ENCODE measurements around the gene CADPS2. TPM values are rescaled to one million over a fixed set of nuclear protein-coding genes. Genes with fewer than 3 reads are reported as not detected.

Gene CADPS2
- total and polyA plus RNA-seq, 12 donors: 14.6 to 103 (median 39.4) TPM

DNA sequence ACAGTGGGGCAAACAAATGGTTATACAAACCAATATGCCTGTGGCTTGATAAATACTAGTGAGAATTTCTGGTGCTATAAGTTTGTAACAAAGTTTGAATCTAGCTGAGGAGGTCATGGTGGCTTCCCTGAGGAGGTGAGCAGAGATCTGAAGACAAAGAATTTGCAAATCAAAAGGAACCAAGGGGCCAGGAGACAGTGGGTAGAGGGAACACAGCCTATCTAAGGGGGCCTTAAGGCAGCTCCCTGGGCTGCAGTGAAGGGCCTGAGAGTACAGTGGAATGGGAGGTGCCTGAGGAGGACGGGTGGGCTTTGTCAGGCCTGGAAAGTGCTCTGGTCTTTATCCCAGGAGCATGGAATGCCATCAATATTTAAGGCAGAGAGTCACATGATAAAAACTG, 209.1 kb downstream of the CADPS2 start:
- no peaks in the 10 kb centered on the region for H3K9me3 ChIP-seq (replicated peaks in 1 of 3)
- 79 to 89% (median 84%) methylated on average over 1 of the region's 1 CpG for WGBS, 4 donors
- intact Hi-C loops (cut with DNase I): no loop called here
- H3K27ac ChIP-seq: no peak overlapping the region
- no peaks in the 10 kb centered on the region for H3K27me3 ChIP-seq
- no peak overlapping the region for H3K4me3 ChIP-seq
- DNase-seq: no peak
- H3K4me1 ChIP-seq (replicated peaks in 1 of 2): peaks cover 0 to 9% of the 10 kb centered on the region in 2 donors
- H3K36me3 ChIP-seq (replicated peaks in 1 of 2): no peaks in the 10 kb centered on the region
- TF ChIP-seq, protein P1, sequence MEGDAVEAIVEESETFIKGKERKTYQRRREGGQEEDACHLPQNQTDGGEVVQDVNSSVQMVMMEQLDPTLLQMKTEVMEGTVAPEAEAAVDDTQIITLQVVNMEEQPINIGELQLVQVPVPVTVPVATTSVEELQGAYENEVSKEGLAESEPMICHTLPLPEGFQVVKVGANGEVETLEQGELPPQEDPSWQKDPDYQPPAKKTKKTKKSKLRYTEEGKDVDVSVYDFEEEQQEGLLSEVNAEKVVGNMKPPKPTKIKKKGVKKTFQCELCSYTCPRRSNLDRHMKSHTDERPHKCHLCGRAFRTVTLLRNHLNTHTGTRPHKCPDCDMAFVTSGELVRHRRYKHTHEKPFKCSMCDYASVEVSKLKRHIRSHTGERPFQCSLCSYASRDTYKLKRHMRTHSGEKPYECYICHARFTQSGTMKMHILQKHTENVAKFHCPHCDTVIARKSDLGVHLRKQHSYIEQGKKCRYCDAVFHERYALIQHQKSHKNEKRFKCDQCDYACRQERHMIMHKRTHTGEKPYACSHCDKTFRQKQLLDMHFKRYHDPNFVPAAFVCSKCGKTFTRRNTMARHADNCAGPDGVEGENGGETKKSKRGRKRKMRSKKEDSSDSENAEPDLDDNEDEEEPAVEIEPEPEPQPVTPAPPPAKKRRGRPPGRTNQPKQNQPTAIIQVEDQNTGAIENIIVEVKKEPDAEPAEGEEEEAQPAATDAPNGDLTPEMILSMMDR (IDR thresholded peaks at IDR 0.05): no peak
- no peak for TF ChIP-seq POLR2A (IDR thresholded peaks at IDR 0.05)

DNA sequence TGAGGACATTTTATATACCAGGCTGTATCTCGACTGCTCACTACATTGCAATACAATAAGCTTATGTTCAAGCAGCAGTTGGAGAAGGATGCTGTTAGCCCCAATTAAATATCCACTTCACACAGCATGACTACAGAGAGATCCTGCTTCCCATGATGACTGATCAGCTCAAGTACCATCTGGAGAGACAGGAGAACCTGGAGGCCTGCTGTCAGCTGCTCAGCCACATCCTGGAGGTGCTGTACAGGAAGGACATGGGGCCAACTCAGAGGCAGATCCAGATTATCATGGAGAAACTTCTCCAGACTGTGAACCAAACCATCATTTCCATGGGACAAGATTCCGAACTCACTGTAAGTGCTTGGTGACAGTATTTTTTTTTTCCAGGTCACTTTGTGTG, 209.8 kb downstream of the CADPS2 start:
- Histone ChIP-seq H3K27ac (no peak overlapping the region), H3K36me3 (replicated peaks in 1 of 2) (no peaks in the 10 kb centered on the region), H3K9me3 (replicated peaks in 1 of 3) (no peaks in the 10 kb centered on the region), H3K4me1 (replicated peaks in 1 of 2) (peaks cover 0 to 9% of the 10 kb centered on the region in 2 donors), H3K4me3 (no peak overlapping the region), H3K27me3 (no peaks in the 10 kb centered on the region)
- TF ChIP-seq, protein P1 (IDR thresholded peaks at IDR 0.05): no peak
- TF ChIP-seq POLR2A (IDR thresholded peaks at IDR 0.05): no peak
- DNase-seq: no peak
- intact Hi-C loops (cut with DNase I): no loop called here
- 82 to 89% (median 88%) methylated on average over 2 of the region's 2 CpGs for WGBS, 4 donors

DNA sequence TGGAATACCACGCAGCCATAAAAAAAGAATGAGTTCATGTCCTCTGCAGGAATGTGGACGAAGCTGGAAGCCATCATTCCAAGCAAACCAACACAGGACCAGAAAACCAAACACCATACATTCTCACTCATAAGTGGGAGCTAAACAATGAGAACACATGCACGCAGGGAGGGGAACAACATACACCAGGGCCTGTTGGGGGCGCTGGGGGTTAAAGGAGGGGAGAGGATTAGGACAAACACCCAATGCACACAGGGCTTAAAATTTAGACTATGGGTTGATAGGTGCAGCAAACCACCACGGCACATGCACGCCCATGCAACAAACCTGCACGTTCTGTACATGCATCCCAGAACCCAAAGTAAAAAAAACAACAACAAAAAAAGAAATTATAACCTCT, 210.6 kb downstream of the CADPS2 start:
- Histone ChIP-seq H3K27ac (no peak overlapping the region), H3K27me3 (no peaks in the 10 kb centered on the region), H3K9me3 (replicated peaks in 1 of 3) (no peaks in the 10 kb centered on the region), H3K36me3 (replicated peaks in 1 of 2) (no peaks in the 10 kb centered on the region), H3K4me1 (replicated peaks in 1 of 2) (peaks cover 0 to 9% of the 10 kb centered on the region in 2 donors), H3K4me3 (no peak overlapping the region)
- no peak for TF ChIP-seq POLR2A (IDR thresholded peaks at IDR 0.05)
- TF ChIP-seq, protein P1 (IDR thresholded peaks at IDR 0.05): no peak
- intact Hi-C loops (cut with DNase I): no loop called here
- no peak for DNase-seq
- 92 to 97% (median 96%) methylated on average over 7 of the region's 7 CpGs for WGBS, 4 donors

DNA sequence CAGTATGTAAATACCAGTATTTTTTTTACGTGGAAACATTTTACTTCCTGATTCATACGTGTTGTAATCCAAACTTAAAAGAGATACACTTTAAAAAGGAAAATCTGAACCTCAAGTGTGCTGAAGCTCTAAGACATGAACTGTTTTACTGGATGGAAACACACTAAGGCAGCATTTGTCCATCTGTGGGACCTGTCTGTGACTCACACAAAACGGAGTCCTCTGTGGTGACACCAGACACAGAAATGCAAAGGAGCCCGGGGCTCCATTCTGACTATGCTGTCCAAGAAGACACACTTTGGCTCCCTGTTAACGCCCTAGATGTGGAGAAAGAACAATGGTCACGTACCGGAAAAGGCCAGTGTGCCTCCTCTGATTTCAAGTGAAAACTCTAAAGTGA, 211.2 kb downstream of the CADPS2 start:
- Histone ChIP-seq H3K4me3 (peak overlapping the region in 1 of 4 donors; percentile 6), H3K9me3 (replicated peaks in 1 of 3) (no peaks in the 10 kb centered on the region), H3K4me1 (replicated peaks in 1 of 2) (peaks cover 0 to 9% of the 10 kb centered on the region in 2 donors), H3K36me3 (replicated peaks in 1 of 2) (no peaks in the 10 kb centered on the region), H3K27me3 (no peaks in the 10 kb centered on the region), H3K27ac (peak overlapping the region in 1 of 5 donors; percentile 14)
- intact Hi-C loops (cut with DNase I): no loop called here
- peak in 4 of 7 donors; percentile 35 to 53 (median 44) for DNase-seq
- WGBS, 4 donors: 53 to 59% (median 55%) methylated on average over 7 of the region's 7 CpGs
- TF ChIP-seq, protein P1 (IDR thresholded peaks at IDR 0.05): no peak
- no peak for TF ChIP-seq POLR2A (IDR thresholded peaks at IDR 0.05)
